DND-41 (cell line): Measurements from ENCODE around the gene PSMG3.

Experiments
- EZH2 ChIP-seq: IDR thresholded peaks from 3 replicates; pipeline ENCODE4 v1.6.1; 2012; ENCODE audit warnings: borderline replicate concordance, low read depth, mild to moderate bottlenecking, moderate library complexity, low read length, inconsistent platforms; ENCODE audit not compliant: severe bottlenecking
- TF ChIP-seq, protein P1 (sequence below): IDR thresholded peaks from 2 replicates; pipeline ENCODE4 v1.5.1; 2012; ENCODE audit warnings: borderline replicate concordance, low read length, moderate library complexity, mild to moderate bottlenecking; ENCODE audit not compliant: poor library complexity, severe bottlenecking; ENCODE audit errors: extremely low read depth

DNA sequence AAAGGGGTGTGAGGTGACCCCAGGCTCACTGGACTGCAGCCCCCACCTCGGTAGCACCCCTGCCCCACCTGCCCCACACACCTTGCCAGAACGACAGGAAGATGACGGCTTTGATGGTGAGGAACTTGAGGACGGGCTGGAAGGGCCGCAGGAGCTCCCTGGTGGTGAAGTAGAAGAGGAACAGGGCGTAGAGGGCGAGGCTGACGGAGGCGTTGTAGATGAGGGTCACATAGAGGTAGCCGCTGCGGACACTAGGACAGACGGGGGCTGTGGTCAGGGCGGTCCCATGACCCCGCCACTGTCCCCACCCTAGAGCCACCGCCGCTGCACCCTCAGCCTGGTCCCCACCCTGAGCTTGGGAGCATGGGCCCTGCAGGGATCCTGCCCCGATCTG lies 21.4 kb downstream of the PSMG3 start:
- TF ChIP-seq EZH2 = no peak
- TF ChIP-seq, protein P1, sequence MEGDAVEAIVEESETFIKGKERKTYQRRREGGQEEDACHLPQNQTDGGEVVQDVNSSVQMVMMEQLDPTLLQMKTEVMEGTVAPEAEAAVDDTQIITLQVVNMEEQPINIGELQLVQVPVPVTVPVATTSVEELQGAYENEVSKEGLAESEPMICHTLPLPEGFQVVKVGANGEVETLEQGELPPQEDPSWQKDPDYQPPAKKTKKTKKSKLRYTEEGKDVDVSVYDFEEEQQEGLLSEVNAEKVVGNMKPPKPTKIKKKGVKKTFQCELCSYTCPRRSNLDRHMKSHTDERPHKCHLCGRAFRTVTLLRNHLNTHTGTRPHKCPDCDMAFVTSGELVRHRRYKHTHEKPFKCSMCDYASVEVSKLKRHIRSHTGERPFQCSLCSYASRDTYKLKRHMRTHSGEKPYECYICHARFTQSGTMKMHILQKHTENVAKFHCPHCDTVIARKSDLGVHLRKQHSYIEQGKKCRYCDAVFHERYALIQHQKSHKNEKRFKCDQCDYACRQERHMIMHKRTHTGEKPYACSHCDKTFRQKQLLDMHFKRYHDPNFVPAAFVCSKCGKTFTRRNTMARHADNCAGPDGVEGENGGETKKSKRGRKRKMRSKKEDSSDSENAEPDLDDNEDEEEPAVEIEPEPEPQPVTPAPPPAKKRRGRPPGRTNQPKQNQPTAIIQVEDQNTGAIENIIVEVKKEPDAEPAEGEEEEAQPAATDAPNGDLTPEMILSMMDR = no peak
